ENCODE data around the gene CEP192. TPM values are rescaled to one million over a fixed set of nuclear protein-coding genes. Genes with fewer than 3 reads are reported as not detected.

The CEP192 gene
- total RNA-seq, 1 donor from 2014 or later: 37.5 TPM

DNA sequence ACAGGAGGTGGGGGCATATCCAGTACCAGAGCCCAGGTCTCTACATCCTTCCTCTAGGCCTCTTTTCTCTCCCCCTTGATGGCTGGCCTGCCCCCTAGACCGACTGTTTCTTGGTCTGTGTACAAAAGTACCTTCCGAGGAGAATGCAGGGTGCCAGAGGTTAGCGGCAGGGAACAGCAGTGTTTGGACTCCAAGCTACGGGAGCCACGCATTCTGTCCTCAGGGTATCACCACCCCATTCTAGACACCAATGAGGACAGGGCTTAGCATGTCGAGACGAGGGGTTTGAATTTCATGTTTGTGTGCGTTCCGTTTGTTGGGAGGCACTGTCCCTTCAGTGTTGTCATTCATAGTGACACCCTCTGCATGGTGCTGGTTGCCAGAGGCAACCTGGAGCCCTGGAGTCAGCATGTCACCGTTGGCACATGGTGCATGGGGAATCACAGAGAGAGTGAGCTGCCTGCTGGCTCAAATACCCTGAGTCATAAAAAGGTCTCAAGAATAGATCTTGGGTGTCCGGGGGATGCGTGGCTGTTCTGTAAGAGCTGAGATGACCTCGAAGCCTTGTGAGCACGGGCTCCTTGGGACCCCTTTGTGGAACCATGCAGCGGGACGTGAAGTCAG lies 170.2 kb downstream of the CEP192 start:
- no peak for DNase-seq (ENCODE audit: extremely low spot score, unreplicated experiment)
- no peaks in the 10 kb centered on the region for H3K27me3 Mint-ChIP-seq
- peaks cover 5% of the 10 kb centered on the region for H3K4me1 Mint-ChIP-seq (ENCODE audit: unreplicated experiment)
- H3K4me3 Mint-ChIP-seq: no peak overlapping the region
- TF ChIP-seq, protein P1, sequence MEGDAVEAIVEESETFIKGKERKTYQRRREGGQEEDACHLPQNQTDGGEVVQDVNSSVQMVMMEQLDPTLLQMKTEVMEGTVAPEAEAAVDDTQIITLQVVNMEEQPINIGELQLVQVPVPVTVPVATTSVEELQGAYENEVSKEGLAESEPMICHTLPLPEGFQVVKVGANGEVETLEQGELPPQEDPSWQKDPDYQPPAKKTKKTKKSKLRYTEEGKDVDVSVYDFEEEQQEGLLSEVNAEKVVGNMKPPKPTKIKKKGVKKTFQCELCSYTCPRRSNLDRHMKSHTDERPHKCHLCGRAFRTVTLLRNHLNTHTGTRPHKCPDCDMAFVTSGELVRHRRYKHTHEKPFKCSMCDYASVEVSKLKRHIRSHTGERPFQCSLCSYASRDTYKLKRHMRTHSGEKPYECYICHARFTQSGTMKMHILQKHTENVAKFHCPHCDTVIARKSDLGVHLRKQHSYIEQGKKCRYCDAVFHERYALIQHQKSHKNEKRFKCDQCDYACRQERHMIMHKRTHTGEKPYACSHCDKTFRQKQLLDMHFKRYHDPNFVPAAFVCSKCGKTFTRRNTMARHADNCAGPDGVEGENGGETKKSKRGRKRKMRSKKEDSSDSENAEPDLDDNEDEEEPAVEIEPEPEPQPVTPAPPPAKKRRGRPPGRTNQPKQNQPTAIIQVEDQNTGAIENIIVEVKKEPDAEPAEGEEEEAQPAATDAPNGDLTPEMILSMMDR (conservative IDR thresholded peaks at IDR 0.05): no peak
- H3K9me3 Mint-ChIP-seq: peaks cover 5% of the 10 kb centered on the region
- no peak overlapping the region for H3K27ac Mint-ChIP-seq
- H3K36me3 Mint-ChIP-seq: peaks cover 5% of the 10 kb centered on the region

DNA sequence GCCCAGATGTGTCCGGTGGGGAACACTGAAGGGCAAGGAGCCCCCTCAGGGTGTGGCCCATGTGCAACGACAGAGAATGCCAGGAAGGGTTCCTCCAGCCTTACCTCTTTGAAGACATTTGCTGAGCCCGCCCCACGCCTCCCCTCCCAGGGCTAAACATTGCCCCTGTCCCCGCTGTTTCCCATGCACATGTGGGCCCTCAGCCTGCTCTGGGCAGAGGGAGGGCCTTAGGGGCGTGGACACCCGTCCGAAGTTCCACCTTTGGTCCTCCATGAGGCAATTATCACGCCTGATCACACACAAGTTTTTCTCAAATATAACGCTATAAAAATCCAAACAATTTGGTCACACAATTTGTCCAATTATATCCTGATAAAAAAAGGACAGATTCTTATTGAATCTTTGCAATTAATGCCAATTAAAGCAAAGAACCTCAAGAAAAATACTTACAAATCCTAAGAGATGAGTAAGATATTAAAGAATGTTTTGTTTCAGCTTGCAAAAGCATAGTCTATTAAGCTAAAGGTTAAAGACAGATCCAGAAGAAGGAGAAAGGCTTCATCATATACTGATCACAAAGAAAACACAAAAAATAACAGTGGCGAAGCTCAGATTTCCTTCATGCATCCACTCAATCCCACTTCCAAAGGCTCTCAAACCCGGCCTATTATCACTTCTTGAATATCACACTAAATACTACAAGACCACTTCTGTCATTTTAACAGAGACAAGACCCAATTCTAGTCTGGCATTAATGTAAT lies 172.2 kb downstream of the CEP192 start:
- TF ChIP-seq, protein P1 (conservative IDR thresholded peaks at IDR 0.05): no peak
- no peak overlapping the region for H3K4me3 Mint-ChIP-seq
- H3K27me3 Mint-ChIP-seq: no peaks in the 10 kb centered on the region
- peaks cover 5% of the 10 kb centered on the region for H3K9me3 Mint-ChIP-seq
- DNase-seq (ENCODE audit: extremely low spot score, unreplicated experiment): no peak
- H3K27ac Mint-ChIP-seq: no peak overlapping the region
- peaks cover 5% of the 10 kb centered on the region for H3K36me3 Mint-ChIP-seq
- H3K4me1 Mint-ChIP-seq (ENCODE audit: unreplicated experiment): peaks cover 5% of the 10 kb centered on the region

DNA sequence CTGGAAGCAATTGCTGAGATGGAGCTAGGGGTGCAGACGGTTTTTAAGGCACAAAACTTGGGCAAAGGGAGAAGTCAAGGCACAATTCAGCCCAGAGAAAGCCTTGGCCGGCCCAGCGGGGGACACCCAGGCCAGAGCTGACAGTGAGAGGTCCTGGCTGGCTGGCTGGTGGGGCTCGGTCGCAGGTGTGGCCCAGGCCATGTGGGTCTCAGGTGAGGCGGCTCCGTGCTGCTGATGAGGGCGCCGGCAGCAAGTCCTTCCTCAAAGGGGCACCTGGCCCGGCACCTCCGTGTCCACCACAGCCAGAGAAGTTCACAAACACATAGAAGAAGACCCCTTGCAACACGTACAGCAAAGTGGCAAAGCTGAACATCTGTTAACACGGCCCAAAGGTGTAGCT lies 173.2 kb downstream of the CEP192 start:
- TF ChIP-seq, protein P1 (conservative IDR thresholded peaks at IDR 0.05): no peak
- Mint-ChIP-seq H3K27me3 (peaks cover 8% of the 10 kb centered on the region), H3K36me3 (peaks cover 3% of the 10 kb centered on the region), H3K4me1 (ENCODE audit: unreplicated experiment) (peaks cover 3% of the 10 kb centered on the region), H3K27ac (no peak overlapping the region), H3K9me3 (peaks cover 3% of the 10 kb centered on the region), H3K4me3 (no peak overlapping the region)
- no peak for DNase-seq (ENCODE audit: extremely low spot score, unreplicated experiment)

DNA sequence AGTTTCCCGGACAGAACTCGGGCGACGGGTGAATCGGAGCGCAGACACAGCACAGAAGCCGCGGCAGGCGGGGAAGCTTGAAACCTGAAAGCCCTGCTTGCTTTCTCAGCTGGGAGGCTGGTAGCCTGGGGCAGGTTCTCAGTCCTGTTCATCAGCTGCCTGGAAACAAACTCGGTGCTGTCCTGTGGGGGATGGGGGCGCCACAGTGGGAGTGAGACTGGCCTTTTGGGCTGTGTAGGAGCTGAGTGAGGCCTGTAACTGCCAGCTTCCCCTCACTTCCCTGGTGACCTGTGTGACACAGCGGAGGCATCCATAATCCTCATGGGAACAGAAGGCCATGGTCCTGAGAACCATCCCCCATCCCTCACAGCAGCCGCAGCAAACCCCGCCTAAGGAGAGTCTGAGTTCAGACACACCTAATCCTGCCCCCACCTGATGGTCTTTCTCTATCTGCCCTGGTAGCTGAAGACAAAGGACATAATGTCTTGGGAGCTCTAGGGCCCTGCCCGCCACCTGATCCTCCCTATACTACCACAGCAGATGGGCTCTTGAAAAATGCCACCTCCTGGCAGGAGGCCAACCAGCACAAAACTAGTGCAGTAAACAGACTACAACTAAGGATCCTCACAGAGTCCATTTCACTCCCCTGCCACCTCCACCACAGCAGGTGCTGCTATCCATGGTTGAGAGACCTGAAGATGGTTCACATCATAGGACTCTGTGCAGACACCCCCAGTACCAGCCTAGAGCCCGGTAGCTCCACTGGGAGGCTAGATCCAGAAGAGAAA lies 174.7 kb downstream of the CEP192 start:
- H3K4me3 Mint-ChIP-seq: peak overlapping the region; percentile 46
- no peaks in the 10 kb centered on the region for H3K9me3 Mint-ChIP-seq
- no peak for DNase-seq (ENCODE audit: extremely low spot score, unreplicated experiment)
- H3K27me3 Mint-ChIP-seq: peaks cover 19% of the 10 kb centered on the region
- H3K27ac Mint-ChIP-seq: no peak overlapping the region
- TF ChIP-seq, protein P1 (conservative IDR thresholded peaks at IDR 0.05): no peak
- no peaks in the 10 kb centered on the region for H3K4me1 Mint-ChIP-seq (ENCODE audit: unreplicated experiment)
- H3K36me3 Mint-ChIP-seq: no peaks in the 10 kb centered on the region

DNA sequence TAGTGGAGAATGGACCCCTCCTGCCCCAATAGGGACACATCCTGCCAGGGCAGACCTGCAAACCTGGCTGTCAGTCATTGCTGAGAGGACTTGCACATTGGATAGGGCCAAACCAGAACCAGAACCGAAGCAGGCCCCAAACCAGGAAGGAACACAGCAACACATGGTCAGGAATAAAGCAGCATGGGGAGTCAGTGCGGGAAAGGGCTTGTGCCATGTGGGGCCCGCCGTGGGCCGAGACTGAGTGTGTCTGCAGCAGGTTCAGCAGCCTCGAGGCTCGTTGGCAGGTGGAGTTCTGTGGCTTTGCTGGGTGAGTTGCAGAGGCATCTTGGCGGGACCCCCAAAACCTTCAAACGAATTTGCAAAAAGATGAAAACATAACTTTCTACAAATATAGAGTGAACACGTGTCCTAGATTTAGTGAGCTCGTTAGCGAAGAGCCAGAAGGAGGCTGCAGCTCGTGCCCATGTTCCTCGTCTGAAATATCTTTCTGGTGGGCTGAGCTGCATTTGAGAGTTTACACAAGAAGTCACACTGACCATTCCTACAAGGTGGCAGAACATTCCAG lies 182.5 kb downstream of the CEP192 start:
- Mint-ChIP-seq H3K27me3 (peaks cover 21% of the 10 kb centered on the region), H3K4me1 (ENCODE audit: unreplicated experiment) (no peaks in the 10 kb centered on the region), H3K27ac (no peak overlapping the region), H3K9me3 (no peaks in the 10 kb centered on the region), H3K4me3 (no peak overlapping the region), H3K36me3 (no peaks in the 10 kb centered on the region)
- TF ChIP-seq, protein P1 (conservative IDR thresholded peaks at IDR 0.05): no peak
- no peak for DNase-seq (ENCODE audit: extremely low spot score, unreplicated experiment)

Other genes with a start within 250 kb of the CEP192 start
- 31.4 and 32.7 TPM in 2 replicates for gene PTPN2, start 107.1 kb upstream of the CEP192 start, total RNA-seq (ENCODE audit: low replicate concordance)
- 38.8 and 39.1 TPM in 2 replicates for gene SEH1L, start 43.4 kb upstream of the CEP192 start, total RNA-seq (ENCODE audit: low replicate concordance)
- 0.88 and 2.4 TPM in 2 replicates for gene LDLRAD4, start 227.4 kb downstream of the CEP192 start, total RNA-seq (ENCODE audit: low replicate concordance)